Mucosa of rectum (tissue), 2 donors: ENCODE measurements around the gene SPPL2A.

Experiments used
- H3K27ac ChIP-seq, 2 donors: one replicate each; pipeline ENCODE4 v1.7.0; 2013; ENCODE audit warnings: inconsistent platforms in 2 of 2, low read depth in 2 of 2, low read length in 2 of 2
- H3K27me3 ChIP-seq, 2 donors: one replicate each; pipeline ENCODE4 v1.7.0; 2013; ENCODE audit warnings: low read length in 2 of 2; ENCODE audit not compliant: control insufficient read depth in 2 of 2, insufficient read depth in 2 of 2
- H3K36me3 ChIP-seq, 2 donors: one replicate each; pipeline ENCODE4 v1.7.0; 2013; ENCODE audit warnings: low read length in 2 of 2; ENCODE audit not compliant: control insufficient read depth in 2 of 2, insufficient read depth in 2 of 2
- H3K4me1 ChIP-seq, 2 donors: one replicate each; pipeline ENCODE4 v1.7.0; 2013; ENCODE audit warnings: low read length in 2 of 2, mild to moderate bottlenecking in 1 of 2; ENCODE audit not compliant: control insufficient read depth in 2 of 2, insufficient read depth in 2 of 2
- H3K4me3 ChIP-seq, 2 donors: one replicate each; pipeline ENCODE4 v1.7.0; 2013; ENCODE audit warnings: low read length in 2 of 2
- H3K9ac ChIP-seq, 2 donors: one replicate each; pipeline ENCODE4 v1.7.0; 2013; ENCODE audit warnings: low read length in 2 of 2, low read depth in 1 of 2, mild to moderate bottlenecking in 1 of 2
- H3K9me3 ChIP-seq, 2 donors: one replicate each; pipeline ENCODE4 v1.7.0; 2013; ENCODE audit warnings: low read length in 2 of 2; ENCODE audit not compliant: control insufficient read depth in 2 of 2
- donor health status: healthy.
- donor health status: Normal muscosa, but diverticular disease.

Gene SPPL2A

GRCh38 chr15:50777042-50777441 is 11.5 kb upstream of the SPPL2A start:
- no peak overlapping the region for H3K4me3 ChIP-seq
- no peaks in the 10 kb centered on the region for H3K27me3 ChIP-seq
- H3K27ac ChIP-seq = no peak overlapping the region
- H3K9ac ChIP-seq = no peak overlapping the region
- H3K9me3 ChIP-seq = no peaks in the 10 kb centered on the region
- no peaks in the 10 kb centered on the region for H3K36me3 ChIP-seq
- peaks cover 0 to 6% of the 10 kb centered on the region in 2 donors for H3K4me1 ChIP-seq

- Histone ChIP-seq H3K4me1 (peaks cover 0 to 6% of the 10 kb centered on the region in 2 donors), H3K27ac (peak overlapping the region in 1 of 2 donors; percentile 21), H3K4me3 (no peak overlapping the region), H3K27me3 (no peaks in the 10 kb centered on the region), H3K36me3 (no peaks in the 10 kb centered on the region), H3K9ac (no peak overlapping the region), H3K9me3 (no peaks in the 10 kb centered on the region)
Observed at GRCh38 chr15:50774450-50774849, 8.9 kb upstream of the SPPL2A start.

- Histone ChIP-seq H3K27me3 (no peaks in the 10 kb centered on the region), H3K4me3 (no peak overlapping the region), H3K9ac (no peak overlapping the region), H3K4me1 (peaks cover 0 to 6% of the 10 kb centered on the region in 2 donors), H3K36me3 (no peaks in the 10 kb centered on the region), H3K27ac (no peak overlapping the region), H3K9me3 (no peaks in the 10 kb centered on the region)
Observed at GRCh38 chr15:50773389-50773788, 7.9 kb upstream of the SPPL2A start.

GRCh38 chr15:50767332-50767861 is 1.9 kb upstream of the SPPL2A start:
- Histone ChIP-seq H3K27me3 (no peaks in the 10 kb centered on the region), H3K9ac (peak overlapping the region in 1 of 2 donors; percentile 1), H3K36me3 (no peaks in the 10 kb centered on the region), H3K27ac (peak overlapping the region; percentile 97 to 98), H3K9me3 (no peaks in the 10 kb centered on the region), H3K4me3 (peak overlapping the region; percentile 11 to 31), H3K4me1 (peaks cover 4 to 20% of the 10 kb centered on the region in 2 donors)

- no peaks in the 10 kb centered on the region for H3K36me3 ChIP-seq
- H3K9ac ChIP-seq = peak overlapping the region; percentile 89 to 91
- peak overlapping the region; percentile 97 to 98 for H3K27ac ChIP-seq
- peaks cover 4 to 20% of the 10 kb centered on the region in 2 donors for H3K4me1 ChIP-seq
- peak overlapping the region; percentile 80 to 93 for H3K4me3 ChIP-seq
- H3K9me3 ChIP-seq = no peaks in the 10 kb centered on the region
- H3K27me3 ChIP-seq = no peaks in the 10 kb centered on the region
Observed at GRCh38 chr15:50764461-50765194, 878 bp downstream of the SPPL2A start.

- H3K27me3 ChIP-seq = no peaks in the 10 kb centered on the region
- H3K27ac ChIP-seq = no peak overlapping the region
- H3K4me3 ChIP-seq = no peak overlapping the region
- no peaks in the 10 kb centered on the region for H3K36me3 ChIP-seq
- no peaks in the 10 kb centered on the region for H3K4me1 ChIP-seq
- no peak overlapping the region for H3K9ac ChIP-seq
- H3K9me3 ChIP-seq = no peaks in the 10 kb centered on the region
Observed at GRCh38 chr15:50758712-50759205, 6.7 kb downstream of the SPPL2A start.

GRCh38 chr15:50753463-50753862 is 12.0 kb downstream of the SPPL2A start:
- H3K9me3 ChIP-seq = no peaks in the 10 kb centered on the region
- H3K36me3 ChIP-seq = peaks cover 0 to 7% of the 10 kb centered on the region in 2 donors
- no peaks in the 10 kb centered on the region for H3K4me1 ChIP-seq
- H3K27ac ChIP-seq = no peak overlapping the region
- H3K9ac ChIP-seq = no peak overlapping the region
- no peaks in the 10 kb centered on the region for H3K27me3 ChIP-seq
- no peak overlapping the region for H3K4me3 ChIP-seq

- Histone ChIP-seq H3K27me3 (no peaks in the 10 kb centered on the region), H3K27ac (no peak overlapping the region), H3K9ac (no peak overlapping the region), H3K9me3 (no peaks in the 10 kb centered on the region), H3K4me3 (no peak overlapping the region), H3K36me3 (peaks cover 11 to 19% of the 10 kb centered on the region in 2 donors), H3K4me1 (no peaks in the 10 kb centered on the region)
Observed at GRCh38 chr15:50751394-50751793, 14.1 kb downstream of the SPPL2A start.

- Histone ChIP-seq H3K36me3 (peaks cover 12 to 21% of the 10 kb centered on the region in 2 donors), H3K27me3 (no peaks in the 10 kb centered on the region), H3K27ac (no peak overlapping the region), H3K9ac (no peak overlapping the region), H3K4me3 (no peak overlapping the region), H3K9me3 (no peaks in the 10 kb centered on the region), H3K4me1 (no peaks in the 10 kb centered on the region)
Observed at GRCh38 chr15:50750227-50750705, 15.2 kb downstream of the SPPL2A start.

- H3K36me3 ChIP-seq = peaks cover 21 to 24% of the 10 kb centered on the region in 2 donors
- no peak overlapping the region for H3K4me3 ChIP-seq
- H3K9me3 ChIP-seq = no peaks in the 10 kb centered on the region
- no peak overlapping the region for H3K27ac ChIP-seq
- no peaks in the 10 kb centered on the region for H3K27me3 ChIP-seq
- no peak overlapping the region for H3K9ac ChIP-seq
- no peaks in the 10 kb centered on the region for H3K4me1 ChIP-seq
Observed at GRCh38 chr15:50747523-50747922, 18.0 kb downstream of the SPPL2A start.
